HAP-1 (cell line): ENCODE measurements around the gene KLRC2.
"Not testable (repeated sequence)": the region's sequence is repeated elsewhere in the genome, so short reads cannot be mapped to it uniquely, and the experiment has no call there.

Experiments used
- DNase-seq, 2 experiments: peaks; one replicate each; pipeline ENCODE4 v3.0.0-alpha.2; 2016 to 2020; ENCODE audit warnings: low spot score in 2 of 2
- H3K27me3 ChIP-seq: fragments of 250-450 bp; sonication (Bioruptor Pico); 2 replicates; pipeline ENCODE4 v1.5.1; 2020; ENCODE audit warnings: low read depth, mild to moderate bottlenecking, moderate library complexity
- H3K36me3 ChIP-seq: fragments of 250-450 bp; sonication (Bioruptor Pico); replicated peaks from 2 replicates; pipeline ENCODE4 v1.5.1; 2020; ENCODE audit warnings: mild to moderate bottlenecking
- H3K4me1 ChIP-seq: fragments of 250-450 bp; sonication (Bioruptor Pico); 2 replicates; pipeline ENCODE4 v1.5.1; 2020; ENCODE audit warnings: mild to moderate bottlenecking
- H3K4me3 ChIP-seq: fragments of 250-450 bp; sonication (Bioruptor Pico); 2 replicates; pipeline ENCODE4 v1.5.1; 2020; ENCODE audit warnings: mild to moderate bottlenecking, moderate library complexity
- H3K9me3 ChIP-seq: fragments of 250-450 bp; sonication (Bioruptor Pico); 2 replicates; pipeline ENCODE4 v1.5.1; 2020; ENCODE audit warnings: mild to moderate bottlenecking, moderate library complexity
- in situ Hi-C: fragments of 300-500 bp; cut with MboI; formaldehyde crosslinking; loops from 3 replicates; pipeline ENCODE4 v1.14.3; 2020; ENCODE audit warnings: low sequenced_read_pairs, inconsistent platforms, mixed read lengths

The KLRC2 gene

DNA sequence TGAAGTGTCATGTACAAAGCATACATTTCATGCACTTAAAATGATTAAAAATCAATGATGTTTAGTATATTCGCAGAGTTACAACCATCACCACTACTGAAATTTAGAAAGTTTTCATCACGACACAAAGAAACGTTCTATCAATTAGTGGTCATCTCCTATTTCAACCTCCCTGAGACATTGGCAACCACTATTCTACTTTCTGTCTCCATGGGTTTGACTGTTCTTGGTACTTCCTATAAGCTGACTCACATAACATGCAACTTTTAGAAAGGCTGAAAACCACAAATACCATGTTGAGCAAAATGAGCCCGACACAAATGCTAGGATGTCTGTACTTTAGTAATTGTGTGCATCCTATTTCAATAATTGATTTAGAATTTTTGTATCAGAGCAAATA is 5.2 kb downstream of the KLRC2 start:
- H3K36me3 ChIP-seq, H3K4me3 ChIP-seq, H3K9me3 ChIP-seq, H3K27me3 ChIP-seq, in situ Hi-C loops, H3K4me1 ChIP-seq, DNase-seq: not testable (repeated sequence)

- in situ Hi-C loops, DNase-seq, H3K4me1 ChIP-seq, H3K4me3 ChIP-seq, H3K27me3 ChIP-seq, H3K36me3 ChIP-seq, H3K9me3 ChIP-seq: not testable (repeated sequence)
Observed at GRCh38 chr12:10425938-10426337, 9.9 kb downstream of the KLRC2 start.

- DNase-seq, in situ Hi-C loops, H3K4me3 ChIP-seq, H3K27me3 ChIP-seq, H3K9me3 ChIP-seq, H3K4me1 ChIP-seq, H3K36me3 ChIP-seq: not testable (repeated sequence)
Observed at GRCh38 chr12:10424260-10424899, 11.4 kb downstream of the KLRC2 start.

DNA sequence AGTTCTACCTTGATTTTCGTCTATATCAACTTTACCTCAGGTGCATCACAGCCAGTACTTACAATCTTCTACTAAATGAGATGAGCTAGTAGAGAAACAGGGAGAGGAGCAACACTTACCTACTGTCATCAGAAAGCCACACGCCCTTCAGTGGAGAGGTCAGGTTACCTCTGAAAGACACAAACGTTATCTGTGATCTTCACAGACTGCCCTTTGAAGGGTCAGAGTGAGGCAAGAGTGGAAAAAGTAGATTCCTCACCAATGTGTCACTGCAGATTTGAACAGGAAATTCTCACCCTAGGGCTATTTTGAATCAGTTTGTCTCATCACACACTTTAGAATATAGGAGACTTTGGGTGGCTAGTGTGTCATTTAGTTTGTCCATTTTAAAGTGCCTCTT is 13.7 kb downstream of the KLRC2 start:
- H3K4me3 ChIP-seq, DNase-seq, H3K27me3 ChIP-seq, H3K36me3 ChIP-seq, H3K4me1 ChIP-seq, H3K9me3 ChIP-seq, in situ Hi-C loops: not testable (repeated sequence)

DNA sequence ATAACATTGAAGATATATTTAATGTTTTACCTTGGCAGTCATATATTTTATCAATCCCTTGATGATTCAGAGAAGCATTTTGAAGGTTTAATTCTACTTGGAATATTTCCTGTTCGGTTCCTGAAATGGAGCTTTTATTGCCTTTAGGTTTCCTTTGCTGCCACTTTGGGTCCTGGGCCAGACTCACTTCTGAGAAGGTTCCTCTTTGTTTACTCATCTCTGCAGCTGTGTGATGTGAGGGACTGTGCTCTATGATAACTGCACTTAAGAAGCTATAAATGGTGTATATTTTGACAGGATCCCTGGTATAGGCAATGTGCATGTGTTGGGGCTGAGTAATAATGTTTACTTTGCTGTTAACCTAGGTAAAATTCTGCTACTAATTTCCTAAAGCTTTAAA is 15.5 kb downstream of the KLRC2 start, which contains the start of gene KLRC3:
TSS of gene KLRC3 (minus strand) at position 262 of the 400 bp plus-strand sequence. CDS start at position 217, 45 bp downstream.
- in situ Hi-C loops, H3K9me3 ChIP-seq, H3K4me3 ChIP-seq, H3K27me3 ChIP-seq, H3K4me1 ChIP-seq, H3K36me3 ChIP-seq, DNase-seq: not testable (repeated sequence)

DNA sequence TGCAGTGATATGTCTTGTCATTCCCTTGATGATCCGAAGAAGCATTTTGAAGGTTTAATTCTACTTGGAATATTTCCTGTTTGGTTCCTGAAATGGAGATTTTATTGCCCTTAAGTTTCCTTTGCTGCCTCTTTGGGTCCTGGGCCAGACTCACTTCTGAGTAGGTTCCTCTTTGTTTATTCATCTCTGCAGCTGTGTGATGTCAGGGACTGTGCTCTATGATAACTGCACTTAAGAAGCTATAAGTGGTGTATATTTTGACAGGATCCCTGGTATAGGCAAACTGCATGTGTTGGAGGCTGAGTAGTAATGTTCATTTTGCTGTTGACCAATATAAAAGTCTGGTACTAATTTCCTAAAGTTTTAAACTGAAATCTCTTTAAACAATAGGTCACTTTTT is 26.4 kb downstream of the KLRC2 start, which contains the start of gene KLRC4:
TSS of gene KLRC4 (minus strand) at position 366 of the 400 bp plus-strand sequence. CDS start at position 184, 182 bp downstream.
- H3K36me3 ChIP-seq, result no peaks in the 10 kb centered on the region
- H3K27me3 ChIP-seq, result no peaks in the 10 kb centered on the region
- H3K9me3 ChIP-seq, result no peaks in the 10 kb centered on the region
- no peaks in the 10 kb centered on the region; the same call in 1 of the 2 replicates for H3K4me1 ChIP-seq
- no peak for DNase-seq
- H3K4me3 ChIP-seq, result no peak within 1 kb of the TSS
- in situ Hi-C loops, result no loop called here

- H3K4me3 ChIP-seq, result no peak overlapping the region
- in situ Hi-C loops, result no loop called here
- H3K27me3 ChIP-seq, result no peaks in the 10 kb centered on the region
- no peak for DNase-seq
- H3K4me1 ChIP-seq, result no peaks in the 10 kb centered on the region; the same call in 1 of the 2 replicates
- no peaks in the 10 kb centered on the region for H3K36me3 ChIP-seq
- H3K9me3 ChIP-seq, result no peaks in the 10 kb centered on the region
Observed at GRCh38 chr12:10408842-10409241, 27.0 kb downstream of the KLRC2 start.

DNA sequence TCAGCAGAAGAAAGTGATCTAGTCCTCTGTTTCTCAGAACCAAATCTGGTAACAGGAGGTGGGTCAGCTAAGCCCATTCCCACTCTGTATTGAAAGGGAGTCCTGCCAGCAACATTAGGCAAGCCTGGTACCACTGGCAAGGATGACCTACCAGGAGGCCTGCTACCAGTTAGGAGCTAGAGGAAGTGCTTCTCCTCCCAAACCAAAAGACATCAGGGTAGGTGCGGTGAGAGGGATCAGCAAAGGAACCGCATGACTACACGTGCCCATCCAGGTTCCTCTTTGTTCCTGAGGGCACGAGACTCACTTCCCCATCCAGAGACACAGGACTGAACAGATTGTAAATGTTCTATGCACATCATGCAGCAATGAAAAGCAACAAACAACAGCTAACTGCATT is 29.1 kb downstream of the KLRC2 start:
- no peaks in the 10 kb centered on the region for H3K27me3 ChIP-seq
- no peaks in the 10 kb centered on the region for H3K36me3 ChIP-seq
- in situ Hi-C loops, result no loop called here
- H3K4me3 ChIP-seq, result no peak overlapping the region
- no peaks in the 10 kb centered on the region for H3K9me3 ChIP-seq
- no peaks in the 10 kb centered on the region; the same call in 1 of the 2 replicates for H3K4me1 ChIP-seq
- DNase-seq, result no peak

DNA sequence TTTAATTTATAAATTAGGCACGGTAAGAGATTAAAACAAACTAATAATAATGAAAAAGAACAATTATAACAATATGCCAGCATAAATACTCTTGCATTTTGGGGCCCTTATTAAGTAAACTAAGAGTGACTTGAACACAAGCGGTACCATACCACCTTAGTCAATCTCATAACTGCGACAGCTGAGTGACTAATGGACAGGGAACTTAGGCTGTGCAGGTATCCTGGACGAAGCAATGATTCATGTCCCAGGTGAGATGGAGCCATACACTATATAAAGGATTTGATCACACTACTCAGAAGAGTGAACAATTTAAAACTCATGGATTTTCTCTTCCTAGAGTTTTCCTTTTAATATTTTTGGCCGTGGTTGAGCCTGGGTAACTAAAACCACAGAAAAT is 30.5 kb downstream of the KLRC2 start:
- no peak for DNase-seq
- Histone ChIP-seq H3K27me3 (no peaks in the 10 kb centered on the region), H3K4me1 (no peaks in the 10 kb centered on the region), H3K9me3 (no peaks in the 10 kb centered on the region), H3K4me3 (no peak overlapping the region), H3K36me3 (no peaks in the 10 kb centered on the region)
- in situ Hi-C loops, result no loop called here

- Histone ChIP-seq H3K9me3 (no peaks in the 10 kb centered on the region), H3K4me1 (no peaks in the 10 kb centered on the region), H3K4me3 (no peak overlapping the region), H3K36me3 (no peaks in the 10 kb centered on the region), H3K27me3 (no peaks in the 10 kb centered on the region)
- no peak for DNase-seq
- in situ Hi-C loops, result no loop called here
Observed at GRCh38 chr12:10404798-10405197, 31.0 kb downstream of the KLRC2 start.

- no peaks in the 10 kb centered on the region for H3K27me3 ChIP-seq
- H3K36me3 ChIP-seq, result no peaks in the 10 kb centered on the region
- no peaks in the 10 kb centered on the region for H3K4me1 ChIP-seq
- no peaks in the 10 kb centered on the region for H3K9me3 ChIP-seq
- DNase-seq, result no peak
- H3K4me3 ChIP-seq, result no peak overlapping the region
- in situ Hi-C loops, result no loop called here
Observed at GRCh38 chr12:10400829-10401228, 35.0 kb downstream of the KLRC2 start.

- Histone ChIP-seq H3K4me3 (no peak overlapping the region), H3K4me1 (no peaks in the 10 kb centered on the region; the same call in 1 of the 2 replicates), H3K36me3 (no peaks in the 10 kb centered on the region), H3K27me3 (no peaks in the 10 kb centered on the region), H3K9me3 (no peaks in the 10 kb centered on the region)
- in situ Hi-C loops, result no loop called here
- DNase-seq, result no peak
Observed at GRCh38 chr12:10398168-10398567, 37.6 kb downstream of the KLRC2 start.

- in situ Hi-C loops, result no loop called here
- H3K27me3 ChIP-seq, result no peaks in the 10 kb centered on the region
- no peaks in the 10 kb centered on the region for H3K9me3 ChIP-seq
- no peaks in the 10 kb centered on the region for H3K36me3 ChIP-seq
- no peak overlapping the region for H3K4me3 ChIP-seq
- DNase-seq, result no peak
- no peaks in the 10 kb centered on the region; the same call in 1 of the 2 replicates for H3K4me1 ChIP-seq
Observed at GRCh38 chr12:10397296-10397695, 38.5 kb downstream of the KLRC2 start.

GRCh38 chr12:10396176-10396575 is 39.6 kb downstream of the KLRC2 start:
- H3K27me3 ChIP-seq, in situ Hi-C loops, H3K36me3 ChIP-seq, H3K4me3 ChIP-seq, DNase-seq, H3K4me1 ChIP-seq, H3K9me3 ChIP-seq: not testable (repeated sequence)
